H9 (cell line): ENCODE data around the gene RAB25. TPM values are rescaled to one million over a fixed set of nuclear protein-coding genes. Genes with fewer than 3 reads are reported as not detected.
A peak's percentile ranks its signal among the peaks of the same experiment; 100 is the strongest.

Experiments
- DNase-seq: peaks from one replicate; pipeline ENCODE4 v3.0.0-alpha.2; 2017
- H2AFZ ChIP-seq: one replicate; pipeline ENCODE4 v1.6.1; 2013; ENCODE audit warnings: mild to moderate bottlenecking, low read length, control low read depth, moderate library complexity
- H2AK5ac ChIP-seq: 2 replicates; pipeline ENCODE4 v1.6.1; 2013; ENCODE audit warnings: low read length, control low read depth, mixed read lengths; ENCODE audit not compliant: insufficient read length
- H2BK120ac ChIP-seq: one replicate; pipeline ENCODE4 v1.6.1; 2013; ENCODE audit warnings: low read depth, mild to moderate bottlenecking, low read length, control low read depth, inconsistent platforms; ENCODE audit not compliant: poor library complexity, severe bottlenecking
- H2BK12ac ChIP-seq: 2 replicates; pipeline ENCODE4 v1.6.1; 2013; ENCODE audit warnings: low read length, control low read depth, mixed read lengths, low read depth; ENCODE audit not compliant: insufficient read length
- H2BK15ac ChIP-seq: 2 replicates; pipeline ENCODE4 v1.6.1; 2013; ENCODE audit warnings: low read depth, low read length, control low read depth
- H2BK20ac ChIP-seq: one replicate; pipeline ENCODE4 v1.6.1; 2013; ENCODE audit warnings: low read depth, mild to moderate bottlenecking, low read length, control low read depth, inconsistent platforms; ENCODE audit not compliant: poor library complexity, severe bottlenecking
- H2BK5ac ChIP-seq: 2 replicates; pipeline ENCODE4 v1.6.1; 2013; ENCODE audit warnings: low read length, control low read depth, mixed read lengths; ENCODE audit not compliant: insufficient read length
- H3K14ac ChIP-seq: 2 replicates; pipeline ENCODE4 v1.6.1; 2013; ENCODE audit warnings: low read length, control low read depth; ENCODE audit not compliant: insufficient read depth
- H3K18ac ChIP-seq: 2 replicates; pipeline ENCODE4 v1.6.1; 2013; ENCODE audit warnings: low read depth, mild to moderate bottlenecking, mixed read lengths, low read length, control low read depth; ENCODE audit not compliant: insufficient read length
- H3K23ac ChIP-seq: 2 replicates; pipeline ENCODE4 v1.6.1; 2013; ENCODE audit warnings: low read length, control low read depth, mixed read lengths, low read depth; ENCODE audit not compliant: insufficient read length
- H3K23me2 ChIP-seq: 2 replicates; pipeline ENCODE4 v1.6.1; 2013; ENCODE audit warnings: low read depth, mild to moderate bottlenecking, mixed read lengths, low read length, control low read depth; ENCODE audit not compliant: insufficient read length, poor library complexity, severe bottlenecking
- H3K27ac ChIP-seq: 2 replicates; pipeline ENCODE4 v1.5.1; 2013; ENCODE audit warnings: low read length, control low read depth, mixed read lengths, low read depth; ENCODE audit not compliant: insufficient read length
- H3K27me3 ChIP-seq: 2 replicates; pipeline ENCODE4 v1.6.1; 2013; ENCODE audit warnings: low read length, control low read depth, inconsistent platforms; ENCODE audit not compliant: insufficient read depth
- H3K4ac ChIP-seq: 2 replicates; pipeline ENCODE4 v1.6.1; 2013; ENCODE audit warnings: low read depth, mild to moderate bottlenecking, control low read depth, inconsistent platforms, low read length, moderate library complexity
- H3K4me1 ChIP-seq: 2 replicates; pipeline ENCODE4 v1.6.1; 2013; ENCODE audit warnings: low read length, control low read depth, inconsistent platforms; ENCODE audit not compliant: insufficient read depth
- H3K4me2 ChIP-seq: 2 replicates; pipeline ENCODE4 v1.6.1; 2013; ENCODE audit warnings: low read length, control low read depth, mixed read lengths; ENCODE audit not compliant: insufficient read length, insufficient read depth
- H3K56ac ChIP-seq: 2 replicates; pipeline ENCODE4 v1.6.1; 2013; ENCODE audit warnings: low read depth, mild to moderate bottlenecking, mixed read lengths, low read length, control low read depth; ENCODE audit not compliant: insufficient read length
- H3K79me1 ChIP-seq: 2 replicates; pipeline ENCODE4 v1.6.1; 2013; ENCODE audit warnings: low read depth, mild to moderate bottlenecking, moderate library complexity, low read length, control low read depth, inconsistent platforms; ENCODE audit not compliant: insufficient read depth, poor library complexity, severe bottlenecking
- H3K79me2 ChIP-seq: 2 replicates; pipeline ENCODE4 v1.6.1; 2013; ENCODE audit warnings: low read length, control low read depth, inconsistent platforms; ENCODE audit not compliant: insufficient read depth
- H3K9ac ChIP-seq: 2 replicates; pipeline ENCODE4 v1.6.1; 2013; ENCODE audit warnings: low read length, control low read depth, mixed read lengths; ENCODE audit not compliant: insufficient read length; ENCODE audit errors: extremely low read depth
- H3K9me3 ChIP-seq: one replicate; pipeline ENCODE4 v1.6.1; 2013; ENCODE audit warnings: low read depth, low read length, inconsistent platforms; ENCODE audit not compliant: control insufficient read depth
- H3T11ph ChIP-seq: one replicate; pipeline ENCODE4 v1.6.1; 2013; ENCODE audit warnings: mild to moderate bottlenecking, low read length, control low read depth, inconsistent platforms
- H4K20me1 ChIP-seq: one replicate; pipeline ENCODE4 v1.6.1; 2013; ENCODE audit not compliant: control insufficient read depth, insufficient read length, insufficient read depth
- H4K5ac ChIP-seq: 2 replicates; pipeline ENCODE4 v1.6.1; 2013; ENCODE audit warnings: low read depth, mild to moderate bottlenecking, mixed read lengths, low read length, control low read depth; ENCODE audit not compliant: insufficient read length
- H4K8ac ChIP-seq: replicated peaks from 2 replicates; pipeline ENCODE4 v1.6.1; 2013; ENCODE audit warnings: low read length, control low read depth, mixed read lengths, low read depth; ENCODE audit not compliant: insufficient read length
- H4K91ac ChIP-seq: 2 replicates; pipeline ENCODE4 v1.6.1; 2013; ENCODE audit warnings: low read depth, mild to moderate bottlenecking, moderate library complexity, mixed read lengths, low read length, control low read depth; ENCODE audit not compliant: insufficient read length
- H3K27ac Mint-ChIP-seq, 3 experiments: 2 replicates in 2 of 3; 3 replicates in 1 of 3; pipeline ENCODE4 v1.8.0; 2020 to 2021; ENCODE audit warnings: mixed read lengths in 3 of 3, mild to moderate bottlenecking in 1 of 3, moderate library complexity in 1 of 3
- H3K27me3 Mint-ChIP-seq: 2 replicates; pipeline ENCODE4 v1.8.0; 2021; ENCODE audit warnings: low read depth, mild to moderate bottlenecking, moderate library complexity, mixed read lengths
- H3K36me3 Mint-ChIP-seq, 3 experiments: 2 replicates in 2 of 3; 3 replicates in 1 of 3; pipeline ENCODE4 v1.8.0; 2020 to 2021; ENCODE audit warnings: low read depth in 3 of 3, mixed read lengths in 3 of 3; ENCODE audit not compliant: insufficient read depth in 1 of 3
- H3K4me1 Mint-ChIP-seq, 2 experiments: 2 replicates each; pipeline ENCODE4 v1.8.0; 2020; ENCODE audit warnings: mixed read lengths in 2 of 2
- H3K4me3 Mint-ChIP-seq, 2 experiments: 2 replicates in 1 of 2; 3 replicates in 1 of 2; pipeline ENCODE4 v1.8.0; 2020 to 2021; ENCODE audit warnings: mild to moderate bottlenecking in 2 of 2, mixed read lengths in 2 of 2, moderate library complexity in 1 of 2
- H3K9me3 Mint-ChIP-seq, 2 experiments: 2 replicates in 1 of 2; 3 replicates in 1 of 2; pipeline ENCODE4 v1.8.0; 2020; ENCODE audit warnings: mild to moderate bottlenecking in 2 of 2, mixed read lengths in 2 of 2, moderate library complexity in 1 of 2
- CTCF ChIP-seq: fragments of 200-600 bp; sonication (generic); conservative IDR thresholded peaks from 3 replicates; pipeline ENCODE4 v1.8.0; 2021; ENCODE audit warnings: antibody characterized with exemption, mild to moderate bottlenecking
- WGBS: extraction: QIAGEN DNeasy Blood & Tissue Kit; methylation state at CpG from one replicate; pipeline ENCODE4 v1.1.7; 2013; ENCODE audit warnings: missing lambda C conversion rate, low lambda C conversion rate, mixed read lengths; ENCODE audit not compliant: insufficient read length; ENCODE audit errors: extremely low coverage; 5-methylcytosine and 5-hydroxymethylcytosine counted together
- total RNA-seq: library from RNA; stranded (reverse); gene quantifications from 2 replicates; pipeline ENCODE4 v1.2.1, GENCODE V29; 2021

RAB25 gene
- total RNA-seq, 1 experiment from 2014 or later: 43.1 TPM

- H3K4me2 ChIP-seq: no peak overlapping the region
- peaks cover 31 to 48% of the 10 kb centered on the region in 2 experiments for H3K4me1 Mint-ChIP-seq
Measured at GRCh38 chr1:156112276-156113137, 51.5 kb downstream of the RAB25 start.

More at GRCh38 chr1:156112276-156113137, 51.5 kb downstream of the RAB25 start:
- Histone ChIP-seq H2BK15ac (no peak overlapping the region), H3K9ac (no peak overlapping the region), H2BK20ac (no peak overlapping the region), H3K9me3 (no peaks in the 10 kb centered on the region), H2AFZ (no peak overlapping the region), H3K4ac (no peak overlapping the region), H4K91ac (no peak overlapping the region), H3K18ac (no peak overlapping the region), H3K79me1 (no peaks in the 10 kb centered on the region), H3K56ac (no peak overlapping the region), H3K27ac (no peak overlapping the region), H4K8ac (no peak overlapping the region), H3K23me2 (peaks cover 13% of the 10 kb centered on the region), H2BK5ac (no peak overlapping the region), H3K4me1 (0 out of 2 replicates have a peak, but pooled peaks cover under 1% of the 10 kb centered on the region), H2BK120ac (no peak overlapping the region), H3K23ac (no peak overlapping the region), H3K14ac (no peak overlapping the region), H4K20me1 (no peaks in the 10 kb centered on the region), H2AK5ac (no peak overlapping the region), H3K79me2 (no peaks in the 10 kb centered on the region), H2BK12ac (peak overlapping the region; percentile 8), H4K5ac (no peak overlapping the region), H3K27me3 (no peaks in the 10 kb centered on the region), H3T11ph (no peak overlapping the region)
- Mint-ChIP-seq H3K27me3 (peaks cover 11% of the 10 kb centered on the region), H3K36me3 (peaks cover 0 to 2% (median 0%) of the 10 kb centered on the region in 3 experiments; a peak in 1 of 7 replicates), H3K4me3 (no peak overlapping the region; a peak in 1 of 5 replicates), H3K27ac (peak overlapping the region in 2 of 3 experiments; percentile 20 to 36; a peak in 1 of 7 replicates), H3K9me3 (no peaks in the 10 kb centered on the region; a peak in 1 of 5 replicates)
- no peak for TF ChIP-seq CTCF
- no CpG with 5 or more reads among the region's 10 CpGs for WGBS
- DNase-seq: no peak
